DMS79 (cell line): ENCODE data around the gene GLS.

Experiments
- DNase-seq: peaks from one replicate; lab custom pipeline; 2025; lab: John Stamatoyannopoulos, UW

The GLS gene

GRCh38 chr2:190887089-190887488 is 6.5 kb downstream of the GLS start:
- peak; percentile 7 for DNase-seq

- no peak for DNase-seq
Observed at GRCh38 chr2:190888449-190888848, 7.8 kb downstream of the GLS start.

- DNase-seq: no peak
Observed at GRCh38 chr2:190889175-190889943, 8.7 kb downstream of the GLS start.

- DNase-seq: no peak
Observed at GRCh38 chr2:190891372-190891771, 10.8 kb downstream of the GLS start.

- DNase-seq: no peak
Observed at GRCh38 chr2:190891889-190892288, 11.3 kb downstream of the GLS start.

- no peak for DNase-seq
Observed at GRCh38 chr2:190893157-190893556, 12.5 kb downstream of the GLS start.

GRCh38 chr2:190896477-190896876 is 15.9 kb downstream of the GLS start:
- DNase-seq: no peak

- DNase-seq: no peak
Observed at GRCh38 chr2:190903693-190904450, 23.3 kb downstream of the GLS start.

- no peak for DNase-seq
Observed at GRCh38 chr2:190904640-190905261, 24.1 kb downstream of the GLS start.

GRCh38 chr2:190908532-190908931 is 27.9 kb downstream of the GLS start:
- no peak for DNase-seq

- DNase-seq: no peak
Observed at GRCh38 chr2:190909680-190910079, 29.1 kb downstream of the GLS start.

- DNase-seq: no peak
Observed at GRCh38 chr2:190910341-190911136, 29.9 kb downstream of the GLS start.

- no peak for DNase-seq
Observed at GRCh38 chr2:190911813-190912212, 31.2 kb downstream of the GLS start.

- DNase-seq: no peak
Observed at GRCh38 chr2:190912726-190913125, 32.1 kb downstream of the GLS start.

- DNase-seq: no peak
Observed at GRCh38 chr2:190913725-190914124, 33.1 kb downstream of the GLS start.

- no peak for DNase-seq
Observed at GRCh38 chr2:190916829-190917228, 36.2 kb downstream of the GLS start.

GRCh38 chr2:190920085-190920484 is 39.5 kb downstream of the GLS start:
- no peak for DNase-seq

- no peak for DNase-seq
Observed at GRCh38 chr2:190922376-190922775, 41.8 kb downstream of the GLS start.

GRCh38 chr2:190927301-190927700 is 46.7 kb downstream of the GLS start:
- no peak for DNase-seq

GRCh38 chr2:190929919-190930318 is 49.3 kb downstream of the GLS start:
- DNase-seq: no peak

- peak; percentile 3 for DNase-seq
Observed at GRCh38 chr2:190930411-190930810, 49.8 kb downstream of the GLS start.

- no peak for DNase-seq
Observed at GRCh38 chr2:190932514-190932913, 51.9 kb downstream of the GLS start.
